Kidney epithelial cell (primary cell): ENCODE data around the gene NLRP3. TPM values are rescaled to one million over a fixed set of nuclear protein-coding genes. Genes with fewer than 3 reads are reported as not detected.

Source experiments
- DNase-seq: peaks from one replicate; pipeline ENCODE4 v3.0.0-alpha.2; 2010; ENCODE audit warnings: low read depth
- H3K27me3 ChIP-seq: 2 replicates; pipeline ENCODE4 v1.6.0; 2011; ENCODE audit warnings: low read length; ENCODE audit not compliant: control insufficient read depth, insufficient read depth
- H3K36me3 ChIP-seq: 2 replicates; pipeline ENCODE4 v1.5.1; 2011; ENCODE audit warnings: low read length; ENCODE audit not compliant: control insufficient read depth, insufficient read depth
- H3K4me3 ChIP-seq: 2 replicates; pipeline ENCODE4 v1.5.1; 2011; ENCODE audit warnings: low read depth, mild to moderate bottlenecking, control low read depth, low read length
- total RNA-seq: library from RNA; depleted of rRNA; stranded (reverse); fragments of >200 nt; gene quantifications from 2 replicates; pipeline ENCODE4 v1.2.3, GENCODE V29; 2015
- TF ChIP-seq, protein P1 (sequence below): IDR thresholded peaks from 2 replicates; pipeline ENCODE4 v1.5.1; 2011; ENCODE audit warnings: mild to moderate bottlenecking, moderate library complexity, low read length, control low read depth, inconsistent platforms; ENCODE audit not compliant: insufficient read depth, poor library complexity, severe bottlenecking

Gene NLRP3
- total RNA-seq, 1 donor from 2014 or later = 1.5 TPM

DNA sequence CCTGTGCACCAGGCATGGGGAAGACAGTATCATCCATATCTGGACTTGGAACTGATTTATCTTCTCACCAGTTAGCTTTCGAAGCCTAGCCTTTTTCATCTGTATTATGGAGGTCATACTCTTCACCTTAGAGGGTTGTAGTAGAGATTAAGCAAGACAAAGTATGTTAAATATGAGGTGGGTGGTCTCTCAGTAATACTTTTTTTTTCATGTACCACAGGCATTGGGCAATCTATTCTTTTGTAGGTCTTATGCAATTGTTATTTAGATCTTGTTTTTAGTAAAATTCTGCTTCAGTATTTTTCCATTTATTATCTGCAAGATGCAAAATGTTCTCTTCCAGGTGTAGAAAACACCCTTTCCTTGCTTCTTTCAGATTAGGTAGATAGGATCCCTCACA lies 77.1 kb downstream of the NLRP3 start:
- TF ChIP-seq, protein P1, sequence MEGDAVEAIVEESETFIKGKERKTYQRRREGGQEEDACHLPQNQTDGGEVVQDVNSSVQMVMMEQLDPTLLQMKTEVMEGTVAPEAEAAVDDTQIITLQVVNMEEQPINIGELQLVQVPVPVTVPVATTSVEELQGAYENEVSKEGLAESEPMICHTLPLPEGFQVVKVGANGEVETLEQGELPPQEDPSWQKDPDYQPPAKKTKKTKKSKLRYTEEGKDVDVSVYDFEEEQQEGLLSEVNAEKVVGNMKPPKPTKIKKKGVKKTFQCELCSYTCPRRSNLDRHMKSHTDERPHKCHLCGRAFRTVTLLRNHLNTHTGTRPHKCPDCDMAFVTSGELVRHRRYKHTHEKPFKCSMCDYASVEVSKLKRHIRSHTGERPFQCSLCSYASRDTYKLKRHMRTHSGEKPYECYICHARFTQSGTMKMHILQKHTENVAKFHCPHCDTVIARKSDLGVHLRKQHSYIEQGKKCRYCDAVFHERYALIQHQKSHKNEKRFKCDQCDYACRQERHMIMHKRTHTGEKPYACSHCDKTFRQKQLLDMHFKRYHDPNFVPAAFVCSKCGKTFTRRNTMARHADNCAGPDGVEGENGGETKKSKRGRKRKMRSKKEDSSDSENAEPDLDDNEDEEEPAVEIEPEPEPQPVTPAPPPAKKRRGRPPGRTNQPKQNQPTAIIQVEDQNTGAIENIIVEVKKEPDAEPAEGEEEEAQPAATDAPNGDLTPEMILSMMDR = no peak

DNA sequence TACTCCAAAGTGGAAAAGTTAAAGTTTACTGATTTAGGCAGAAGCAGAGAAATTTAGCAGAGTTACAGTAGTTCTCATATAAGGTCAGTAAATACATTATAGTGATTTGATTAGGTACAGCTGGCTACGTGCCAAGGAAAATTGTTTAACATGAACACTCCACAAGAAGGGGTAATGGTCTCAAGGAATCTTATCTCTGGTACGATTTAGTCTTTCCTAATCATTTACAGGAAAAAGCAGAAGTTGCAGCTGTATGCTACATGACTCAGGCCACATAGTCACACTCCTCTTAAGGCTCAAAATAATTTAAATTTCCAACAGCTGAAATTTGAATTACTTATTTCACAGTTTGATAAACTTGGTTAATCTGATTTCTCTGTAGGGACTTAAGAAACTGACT lies 78.8 kb downstream of the NLRP3 start:
- TF ChIP-seq, protein P1 = no peak

More for the DNA sequence above, 77.1 kb downstream of the NLRP3 start:
- Histone ChIP-seq H3K4me3 (no peak overlapping the region), H3K36me3 (no peaks in the 10 kb centered on the region), H3K27me3 (no peaks in the 10 kb centered on the region)
- DNase-seq = no peak

GRCh38 chr1:247496581-247497285 lies 80.8 kb downstream of the NLRP3 start:
- no peaks in the 10 kb centered on the region for H3K36me3 ChIP-seq
- TF ChIP-seq, protein P1 = no peak
- no peaks in the 10 kb centered on the region for H3K27me3 ChIP-seq
- no peak for DNase-seq
- no peak overlapping the region for H3K4me3 ChIP-seq

More for the DNA sequence above, 78.8 kb downstream of the NLRP3 start:
- Histone ChIP-seq H3K4me3 (no peak overlapping the region), H3K36me3 (no peaks in the 10 kb centered on the region), H3K27me3 (no peaks in the 10 kb centered on the region)
- DNase-seq = no peak

Other genes with a start within 250 kb of the NLRP3 start
- gene ZNF124, start 244.2 kb upstream of the NLRP3 start, total RNA-seq = 15.3 and 16.8 TPM in 2 replicates
- gene VN1R5, start 160.1 kb upstream of the NLRP3 start, total RNA-seq = not detected in 2 replicates
- gene ZNF496, start 84.3 kb upstream of the NLRP3 start, total RNA-seq = 65.7 and 91.8 TPM in 2 replicates
- not detected in 2 replicates for gene OR2B11, start 41.9 kb downstream of the NLRP3 start, total RNA-seq
- gene OR2C3, start 120.3 kb downstream of the NLRP3 start, total RNA-seq = 0.04 and 0.07 TPM in 2 replicates
- gene GCSAML, start 133.0 kb downstream of the NLRP3 start, total RNA-seq = 0.04 TPM in 1 of 2 replicates, not detected in the other
- gene OR2G2, start 172.2 kb downstream of the NLRP3 start, total RNA-seq = not detected in 2 replicates
- not detected in 2 replicates for gene OR2G3, start 189.4 kb downstream of the NLRP3 start, total RNA-seq